GM12874 (cell line): Measurements from ENCODE around the gene PELI3.

ENCODE experiments used
- CTCF ChIP-seq: IDR thresholded peaks from 2 replicates; pipeline ENCODE4 v1.5.1; 2011; ENCODE audit warnings: low read depth, mild to moderate bottlenecking, control low read depth, low read length, moderate library complexity; ENCODE audit not compliant: insufficient read depth

The PELI3 gene

GRCh38 chr11:66421492-66422205 is 45.1 kb upstream of the PELI3 start:
- TF ChIP-seq CTCF = no peak

- TF ChIP-seq CTCF = no peak
These were observed 40.4 kb upstream of the PELI3 start for GRCh38 chr11:66426314-66426713.

- TF ChIP-seq CTCF = no peak
These were observed 37.8 kb upstream of the PELI3 start for GRCh38 chr11:66428933-66429332.

- TF ChIP-seq CTCF = peak; percentile 92
These were observed 36.6 kb upstream of the PELI3 start for GRCh38 chr11:66429983-66430602.

GRCh38 chr11:66432597-66432996 is 34.1 kb upstream of the PELI3 start:
- no peak for TF ChIP-seq CTCF

GRCh38 chr11:66437979-66438503 is 28.7 kb upstream of the PELI3 start:
- no peak for TF ChIP-seq CTCF

GRCh38 chr11:66438504-66439466 is 27.9 kb upstream of the PELI3 start, which contains the start of gene MRPL11:
TSS of gene MRPL11 (minus strand) at chr11:66438848. CDS start at chr11:66438754, 94 bp downstream.
- peak; percentile 77 for TF ChIP-seq CTCF
